Measurements from ENCODE around the gene CCDC175. TPM values are rescaled to one million over a fixed set of nuclear protein-coding genes. Genes with fewer than 3 reads are reported as not detected.

Gene CCDC175
- total RNA-seq, 1 donor from 2014 or later, result not detected

DNA sequence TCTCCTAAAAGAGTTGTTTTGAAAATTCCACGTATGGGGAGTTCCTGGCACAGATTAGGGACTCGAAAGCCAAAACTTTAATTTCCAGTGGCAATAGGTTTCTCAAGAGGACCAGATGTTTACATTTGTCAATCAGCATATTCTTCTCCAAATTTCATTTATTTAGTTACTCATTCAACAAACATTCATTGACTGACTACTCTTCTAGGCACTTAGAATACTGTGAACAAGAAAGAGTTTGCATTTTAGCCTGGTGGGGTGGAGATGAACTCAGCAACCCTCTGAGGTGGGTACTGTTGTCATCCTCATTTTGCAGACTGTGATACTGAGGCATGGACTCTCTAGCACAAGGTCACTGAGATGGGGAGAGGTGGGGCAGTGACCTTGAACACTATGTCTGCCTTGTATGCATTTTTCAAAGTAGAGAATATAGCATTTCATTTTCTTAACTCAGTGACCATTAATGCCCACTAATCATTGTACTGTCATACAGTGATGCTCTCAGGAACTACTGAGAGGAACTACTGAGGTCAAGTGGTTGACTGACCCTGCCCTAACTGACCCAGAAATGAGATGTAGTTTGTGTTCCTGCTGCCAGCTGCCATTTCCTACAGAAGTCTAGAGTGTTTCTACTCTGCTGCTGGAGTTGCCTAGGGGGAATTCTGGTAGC lies 94.6 kb downstream of the CCDC175 start:
- H3K4me1 ChIP-seq, result peaks cover 5 to 20% of the 10 kb centered on the region in 2 donors

GRCh38 chr14:59481407-59481806 lies 95.2 kb downstream of the CCDC175 start:
- H3K27me3 ChIP-seq, result no peaks in the 10 kb centered on the region
- DNase-seq (ENCODE audit: low spot score in 2 of 2), result no peak
- H3K9me3 ChIP-seq, result no peaks in the 10 kb centered on the region
- no peaks in the 10 kb centered on the region for H3K36me3 ChIP-seq
- TF ChIP-seq, protein P1, sequence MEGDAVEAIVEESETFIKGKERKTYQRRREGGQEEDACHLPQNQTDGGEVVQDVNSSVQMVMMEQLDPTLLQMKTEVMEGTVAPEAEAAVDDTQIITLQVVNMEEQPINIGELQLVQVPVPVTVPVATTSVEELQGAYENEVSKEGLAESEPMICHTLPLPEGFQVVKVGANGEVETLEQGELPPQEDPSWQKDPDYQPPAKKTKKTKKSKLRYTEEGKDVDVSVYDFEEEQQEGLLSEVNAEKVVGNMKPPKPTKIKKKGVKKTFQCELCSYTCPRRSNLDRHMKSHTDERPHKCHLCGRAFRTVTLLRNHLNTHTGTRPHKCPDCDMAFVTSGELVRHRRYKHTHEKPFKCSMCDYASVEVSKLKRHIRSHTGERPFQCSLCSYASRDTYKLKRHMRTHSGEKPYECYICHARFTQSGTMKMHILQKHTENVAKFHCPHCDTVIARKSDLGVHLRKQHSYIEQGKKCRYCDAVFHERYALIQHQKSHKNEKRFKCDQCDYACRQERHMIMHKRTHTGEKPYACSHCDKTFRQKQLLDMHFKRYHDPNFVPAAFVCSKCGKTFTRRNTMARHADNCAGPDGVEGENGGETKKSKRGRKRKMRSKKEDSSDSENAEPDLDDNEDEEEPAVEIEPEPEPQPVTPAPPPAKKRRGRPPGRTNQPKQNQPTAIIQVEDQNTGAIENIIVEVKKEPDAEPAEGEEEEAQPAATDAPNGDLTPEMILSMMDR (IDR thresholded peaks at IDR 0.05), result no peak
- H3K27ac ChIP-seq, result peak overlapping the region; percentile 85 to 96
- intact Hi-C loops (cut with DNase I), result loop anchor here (5.0 to 10.0 kb wide), 4 partner anchors 611 to 1803 kb away; partner anchors contain the start of genes DACT1, PCNX4, PPM1A and TMEM30B
- H3K4me1 ChIP-seq, result peaks cover 5 to 20% of the 10 kb centered on the region in 2 donors
- H3K4me3 ChIP-seq, result peak overlapping the region; percentile 76 to 96

More for the DNA sequence above, 94.6 kb downstream of the CCDC175 start:
- no peaks in the 10 kb centered on the region for H3K9me3 ChIP-seq
- intact Hi-C loops (cut with DNase I), result loop anchor here (5.0 to 10.0 kb wide), 4 partner anchors 610 to 1803 kb away; partner anchors contain the start of genes DACT1, PCNX4, PPM1A and TMEM30B
- peak overlapping the region; percentile 85 to 96 for H3K27ac ChIP-seq
- no peak for DNase-seq (ENCODE audit: low spot score in 2 of 2)
- no peaks in the 10 kb centered on the region for H3K27me3 ChIP-seq
- TF ChIP-seq, protein P1 (IDR thresholded peaks at IDR 0.05), result no peak
- peak overlapping the region; percentile 76 to 96 for H3K4me3 ChIP-seq
- H3K36me3 ChIP-seq, result no peaks in the 10 kb centered on the region

- H3K4me3 ChIP-seq, result no peak overlapping the region
- H3K4me1 ChIP-seq, result peaks cover 0 to 10% of the 10 kb centered on the region in 2 donors
- peak overlapping the region; percentile 85 to 96 for H3K27ac ChIP-seq
- no peaks in the 10 kb centered on the region for H3K27me3 ChIP-seq
- no peak for DNase-seq (ENCODE audit: low spot score in 2 of 2)
- no peaks in the 10 kb centered on the region for H3K9me3 ChIP-seq
- H3K36me3 ChIP-seq, result peaks cover 7% of the 10 kb centered on the region in 2 donors
- intact Hi-C loops (cut with DNase I), result loop anchor here (5.0 to 10.0 kb wide), 4 partner anchors 612 to 1805 kb away; partner anchors contain the start of genes DACT1, PCNX4, PPM1A and TMEM30B
- TF ChIP-seq, protein P1 (IDR thresholded peaks at IDR 0.05), result no peak
Observed at GRCh38 chr14:59480166-59480565, 96.4 kb downstream of the CCDC175 start.

- TF ChIP-seq, protein P1 (IDR thresholded peaks at IDR 0.05), result no peak
- no peaks in the 10 kb centered on the region for H3K9me3 ChIP-seq
- intact Hi-C loops (cut with DNase I), result no loop called here
- H3K4me1 ChIP-seq, result peaks cover 0 to 10% of the 10 kb centered on the region in 2 donors
- no peak overlapping the region for H3K27ac ChIP-seq
- H3K36me3 ChIP-seq, result peaks cover 7 to 13% of the 10 kb centered on the region in 2 donors
- H3K27me3 ChIP-seq, result no peaks in the 10 kb centered on the region
- H3K4me3 ChIP-seq, result no peak overlapping the region
- DNase-seq (ENCODE audit: low spot score in 2 of 2), result no peak
Observed at GRCh38 chr14:59478540-59478939, 98.1 kb downstream of the CCDC175 start.

DNA sequence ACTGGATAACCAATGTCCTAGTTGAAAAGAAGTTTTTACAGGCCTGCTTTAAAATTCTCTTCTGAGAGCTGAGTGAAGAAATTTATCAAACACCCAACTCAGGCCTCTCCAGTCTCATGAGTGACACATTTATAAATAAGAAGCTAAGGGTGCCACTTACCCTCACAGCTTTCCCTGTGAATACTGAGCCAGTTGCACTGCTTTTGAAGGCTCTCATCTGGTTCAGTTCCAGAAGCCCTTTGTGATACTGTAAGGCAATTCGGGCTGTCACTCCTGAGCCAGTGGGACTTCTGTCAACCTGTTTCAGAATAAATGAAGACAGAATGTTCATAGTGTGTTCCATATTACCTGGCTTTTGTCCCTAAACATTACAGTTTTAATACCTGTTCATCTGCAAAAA lies 100.9 kb downstream of the CCDC175 start:
- H3K4me3 ChIP-seq, result no peak overlapping the region

More for the DNA sequence above, 100.9 kb downstream of the CCDC175 start:
- TF ChIP-seq, protein P1 (IDR thresholded peaks at IDR 0.05), result no peak
- Histone ChIP-seq H3K27me3 (no peaks in the 10 kb centered on the region), H3K9me3 (no peaks in the 10 kb centered on the region), H3K36me3 (peaks cover 7 to 32% of the 10 kb centered on the region in 2 donors), H3K4me1 (no peaks in the 10 kb centered on the region), H3K27ac (peak overlapping the region in 1 of 2 donors; percentile 29)
- DNase-seq (ENCODE audit: low spot score in 2 of 2), result no peak
- intact Hi-C loops (cut with DNase I), result no loop called here
